Endothelial cell (in vitro differentiated cells): ENCODE results near the gene HDGFL3. TPM values are rescaled to one million over a fixed set of nuclear protein-coding genes. Genes with fewer than 3 reads are reported as not detected.
"Not testable (repeated sequence)": the region's sequence is repeated elsewhere in the genome, so short reads cannot be mapped to it uniquely, and the experiment has no call there.

Experiments used
- DNase-seq: peaks from one replicate; pipeline ENCODE4 v3.0.0; 2021; ENCODE audit warnings: low spot score
- H3K27ac Mint-ChIP-seq: one replicate; pipeline ENCODE4 v1.8.0; 2021; ENCODE audit warnings: mixed read lengths, inconsistent platforms; ENCODE audit not compliant: unreplicated experiment
- H3K27me3 Mint-ChIP-seq: one replicate; pipeline ENCODE4 v1.8.0; 2021; ENCODE audit warnings: mild to moderate bottlenecking, moderate library complexity, mixed read lengths, inconsistent platforms; ENCODE audit not compliant: unreplicated experiment
- H3K36me3 Mint-ChIP-seq: one replicate; pipeline ENCODE4 v1.8.0; 2021; ENCODE audit warnings: mild to moderate bottlenecking, low read depth, mixed read lengths, inconsistent platforms; ENCODE audit not compliant: unreplicated experiment
- H3K4me1 Mint-ChIP-seq: one replicate; pipeline ENCODE4 v1.8.0; 2021; ENCODE audit warnings: mild to moderate bottlenecking, mixed read lengths, inconsistent platforms; ENCODE audit not compliant: unreplicated experiment
- H3K4me3 Mint-ChIP-seq: one replicate; pipeline ENCODE4 v1.8.0; 2021; ENCODE audit warnings: mild to moderate bottlenecking, mixed read lengths, inconsistent platforms; ENCODE audit not compliant: unreplicated experiment
- H3K9me3 Mint-ChIP-seq: one replicate; pipeline ENCODE4 v1.8.0; 2021; ENCODE audit warnings: mixed read lengths, inconsistent platforms; ENCODE audit not compliant: unreplicated experiment
- total RNA-seq: library from RNA; stranded (reverse); fragmentation: NEBNext Ultra II Directional; extraction: Animal tissue kit (Norgen Biotek cat#: 25700); gene quantifications from one replicate; pipeline ENCODE4 v1.2.1, GENCODE V29; 2021; ENCODE audit not compliant: unreplicated experiment
- TF ChIP-seq, protein P1 (sequence below): fragments of 200-600 bp; sonication (generic); IDR thresholded peaks from one replicate; pipeline ENCODE4 v1.5.0; 2021; ENCODE audit warnings: antibody characterized with exemption; ENCODE audit not compliant: unreplicated experiment

Gene HDGFL3
- total RNA-seq, 1 donor from 2014 or later, result 91.2 TPM

DNA sequence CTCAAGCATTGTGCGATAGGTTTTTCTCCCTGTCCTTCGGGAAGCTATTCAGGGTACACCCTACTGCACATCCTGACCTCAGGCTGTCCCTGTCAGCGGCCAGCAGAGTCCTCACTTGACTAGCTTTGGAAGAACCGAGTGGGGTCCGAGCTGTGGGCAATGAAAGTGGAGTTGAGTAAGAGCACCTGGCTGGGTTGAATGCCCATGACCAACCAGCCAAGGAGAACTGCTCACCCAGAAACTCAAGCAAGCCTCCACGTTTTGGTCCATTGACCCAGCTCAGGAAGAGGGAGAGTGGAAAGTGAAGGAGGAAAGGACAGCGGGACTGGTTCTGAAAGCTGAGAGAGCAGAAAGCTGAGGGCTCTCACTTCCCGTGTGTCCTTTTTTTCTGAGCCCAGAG lies 36.0 kb upstream of the HDGFL3 start:
- H3K4me1 Mint-ChIP-seq, result no peaks in the 10 kb centered on the region
- no peak overlapping the region for H3K27ac Mint-ChIP-seq
- H3K9me3 Mint-ChIP-seq, result no peaks in the 10 kb centered on the region
- peaks cover 3% of the 10 kb centered on the region for H3K36me3 Mint-ChIP-seq
- no peaks in the 10 kb centered on the region for H3K27me3 Mint-ChIP-seq
- no peak for DNase-seq
- TF ChIP-seq, protein P1, sequence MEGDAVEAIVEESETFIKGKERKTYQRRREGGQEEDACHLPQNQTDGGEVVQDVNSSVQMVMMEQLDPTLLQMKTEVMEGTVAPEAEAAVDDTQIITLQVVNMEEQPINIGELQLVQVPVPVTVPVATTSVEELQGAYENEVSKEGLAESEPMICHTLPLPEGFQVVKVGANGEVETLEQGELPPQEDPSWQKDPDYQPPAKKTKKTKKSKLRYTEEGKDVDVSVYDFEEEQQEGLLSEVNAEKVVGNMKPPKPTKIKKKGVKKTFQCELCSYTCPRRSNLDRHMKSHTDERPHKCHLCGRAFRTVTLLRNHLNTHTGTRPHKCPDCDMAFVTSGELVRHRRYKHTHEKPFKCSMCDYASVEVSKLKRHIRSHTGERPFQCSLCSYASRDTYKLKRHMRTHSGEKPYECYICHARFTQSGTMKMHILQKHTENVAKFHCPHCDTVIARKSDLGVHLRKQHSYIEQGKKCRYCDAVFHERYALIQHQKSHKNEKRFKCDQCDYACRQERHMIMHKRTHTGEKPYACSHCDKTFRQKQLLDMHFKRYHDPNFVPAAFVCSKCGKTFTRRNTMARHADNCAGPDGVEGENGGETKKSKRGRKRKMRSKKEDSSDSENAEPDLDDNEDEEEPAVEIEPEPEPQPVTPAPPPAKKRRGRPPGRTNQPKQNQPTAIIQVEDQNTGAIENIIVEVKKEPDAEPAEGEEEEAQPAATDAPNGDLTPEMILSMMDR, result no peak
- H3K4me3 Mint-ChIP-seq, result no peak overlapping the region

DNA sequence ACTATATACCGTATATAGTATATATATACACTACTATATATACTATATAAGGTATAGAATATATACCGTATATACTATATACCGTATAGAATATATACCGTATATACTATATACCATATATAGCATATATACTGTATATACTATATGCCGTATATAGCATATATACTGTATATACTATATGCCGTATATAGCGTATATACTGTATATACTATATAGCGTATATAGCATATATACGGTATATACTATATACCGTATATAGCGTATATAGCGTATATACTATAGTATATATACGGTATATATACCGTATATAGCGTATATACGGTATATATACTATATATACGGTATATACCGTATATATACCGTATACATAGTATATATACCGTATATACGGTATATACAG lies 22.6 kb upstream of the HDGFL3 start:
- Mint-ChIP-seq H3K36me3 (no peaks in the 10 kb centered on the region), H3K4me1 (no peaks in the 10 kb centered on the region), H3K27me3 (no peaks in the 10 kb centered on the region), H3K4me3 (no peak overlapping the region), H3K9me3 (no peaks in the 10 kb centered on the region), H3K27ac (no peak overlapping the region)
- DNase-seq, result no peak
- TF ChIP-seq, protein P1, result no peak

DNA sequence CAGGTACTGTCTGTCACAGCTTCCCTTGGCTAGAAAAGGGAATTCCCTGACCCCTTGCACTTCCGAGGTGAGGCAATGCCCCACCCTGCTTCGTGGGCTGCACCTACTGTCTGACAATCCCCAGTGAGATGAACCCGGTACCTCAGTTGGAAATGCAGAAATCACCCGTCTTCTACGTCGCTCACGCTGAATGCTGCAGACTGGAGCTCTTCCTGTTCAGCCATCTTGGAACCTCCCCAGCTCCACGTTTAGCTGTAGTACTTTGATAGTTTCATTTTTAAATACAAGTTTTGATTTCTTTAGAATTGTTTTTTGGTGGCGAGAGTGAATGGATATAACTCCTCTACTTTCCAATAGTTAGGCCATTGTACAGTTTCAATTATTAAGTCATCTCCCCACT lies 17.8 kb upstream of the HDGFL3 start:
- TF ChIP-seq, protein P1, result no peak
- Mint-ChIP-seq H3K9me3 (no peaks in the 10 kb centered on the region), H3K27me3 (peaks cover 3% of the 10 kb centered on the region), H3K4me3 (no peak overlapping the region), H3K27ac (no peak overlapping the region), H3K4me1 (no peaks in the 10 kb centered on the region), H3K36me3 (peaks cover 3% of the 10 kb centered on the region)
- no peak for DNase-seq

DNA sequence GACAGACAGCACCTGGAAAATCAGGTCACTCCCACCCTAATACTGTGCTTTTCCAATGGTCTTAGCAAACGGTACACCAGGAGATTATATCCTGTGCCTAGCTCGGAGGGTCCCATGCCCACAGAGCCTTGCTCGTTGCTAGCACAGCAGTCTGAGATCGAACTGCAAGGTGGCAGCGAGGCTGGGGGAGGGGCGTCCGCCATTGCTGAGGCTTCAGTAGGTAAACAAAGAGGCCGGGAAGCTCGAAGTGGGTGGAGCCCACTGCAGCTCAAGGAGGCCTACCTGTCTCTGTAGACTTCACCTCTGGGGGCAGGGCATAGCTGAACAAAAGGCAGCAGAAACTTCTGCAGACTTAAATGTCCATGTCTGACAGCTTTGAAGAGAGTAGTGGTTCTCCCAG lies 14.2 kb upstream of the HDGFL3 start:
- H3K4me3 Mint-ChIP-seq, DNase-seq, H3K9me3 Mint-ChIP-seq, H3K4me1 Mint-ChIP-seq, H3K27me3 Mint-ChIP-seq, H3K36me3 Mint-ChIP-seq, H3K27ac Mint-ChIP-seq: not testable (repeated sequence)

DNA sequence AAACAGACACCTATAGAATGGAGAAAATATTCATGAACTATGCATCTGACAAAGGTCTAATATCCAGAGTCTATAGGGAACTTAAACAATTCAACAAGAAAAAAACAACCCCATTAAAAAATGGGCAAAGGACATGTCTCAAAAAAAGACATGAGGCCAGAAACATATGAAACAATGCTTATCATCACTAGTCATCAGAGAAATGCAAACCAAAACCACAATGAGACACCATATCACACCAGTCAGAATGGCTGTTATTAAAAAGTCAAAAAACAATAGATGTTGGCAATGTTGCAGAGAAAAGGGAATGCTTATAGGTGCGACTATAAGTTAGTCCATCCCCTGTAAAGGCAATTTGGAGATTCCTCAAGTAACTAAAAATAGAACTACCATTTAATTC lies 11.4 kb upstream of the HDGFL3 start:
- H3K36me3 Mint-ChIP-seq, result peaks cover 3% of the 10 kb centered on the region
- no peak overlapping the region for H3K27ac Mint-ChIP-seq
- H3K9me3 Mint-ChIP-seq, result peaks cover 4% of the 10 kb centered on the region
- TF ChIP-seq, protein P1, result no peak
- no peaks in the 10 kb centered on the region for H3K4me1 Mint-ChIP-seq
- no peak for DNase-seq
- peaks cover 3% of the 10 kb centered on the region for H3K27me3 Mint-ChIP-seq
- no peak overlapping the region for H3K4me3 Mint-ChIP-seq

DNA sequence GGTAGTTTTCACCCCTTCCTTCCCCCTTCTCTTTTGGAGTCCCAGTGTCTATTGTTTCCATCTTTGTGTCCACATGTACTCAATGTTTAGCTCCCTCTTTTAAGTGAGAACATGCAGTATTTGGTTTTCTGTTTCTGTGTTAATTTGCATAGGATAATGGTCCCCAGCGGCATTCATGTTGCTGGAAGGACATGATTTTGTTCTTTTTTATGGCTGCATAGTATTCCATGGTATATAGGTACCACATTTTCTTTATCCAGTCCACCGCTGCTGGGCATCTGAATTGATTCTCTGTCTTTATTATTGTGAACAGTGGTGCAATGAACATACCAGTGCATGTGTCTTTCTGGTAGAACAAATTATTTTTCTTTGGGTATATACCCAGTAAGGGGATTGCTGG lies 7.7 kb upstream of the HDGFL3 start:
- H3K27me3 Mint-ChIP-seq, result no peaks in the 10 kb centered on the region
- H3K36me3 Mint-ChIP-seq, result no peaks in the 10 kb centered on the region
- no peak overlapping the region for H3K27ac Mint-ChIP-seq
- DNase-seq, result no peak
- H3K4me3 Mint-ChIP-seq, result no peak overlapping the region
- H3K4me1 Mint-ChIP-seq, result no peaks in the 10 kb centered on the region
- TF ChIP-seq, protein P1, result no peak
- peaks cover 4% of the 10 kb centered on the region for H3K9me3 Mint-ChIP-seq
